ENCODE measurements around the gene AGBL1. TPM values are rescaled to one million over a fixed set of nuclear protein-coding genes. Genes with fewer than 3 reads are reported as not detected.

AGBL1 gene
- total RNA-seq, 1 experiment from 2014 or later: not detected

DNA sequence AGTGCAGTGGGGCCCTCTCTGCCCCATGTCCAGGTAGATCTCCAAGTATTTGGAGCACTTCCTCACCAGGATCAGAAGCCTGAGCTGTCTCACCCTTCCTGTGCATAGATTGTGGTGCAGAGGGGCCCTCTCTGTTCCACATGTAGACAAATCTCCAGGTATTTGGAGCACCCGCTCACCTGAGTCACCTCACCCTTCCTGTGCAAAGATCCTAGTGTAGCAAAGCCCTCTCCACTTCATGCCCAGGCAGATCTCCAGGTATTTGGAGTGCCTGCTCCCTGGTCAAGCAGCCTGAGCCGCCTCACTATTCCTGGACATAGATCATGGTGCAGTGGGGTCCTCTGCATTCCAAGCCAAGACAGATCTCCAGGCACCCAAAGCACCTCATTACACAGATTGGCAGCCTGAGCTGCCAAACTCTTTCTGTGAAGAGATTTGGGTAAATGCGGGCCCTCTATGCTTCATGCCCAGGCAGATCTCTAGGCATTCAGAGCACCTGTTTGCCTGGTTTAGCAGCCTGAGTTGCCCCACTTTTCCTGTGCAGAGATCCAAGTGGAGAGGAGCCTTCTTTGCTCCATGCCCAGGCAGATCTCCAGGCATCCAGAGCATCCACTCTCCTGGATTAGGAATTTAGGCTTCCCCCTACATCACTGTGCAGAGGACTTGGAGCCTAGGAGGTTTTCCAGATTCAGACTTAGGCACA is 249.8 kb downstream of the AGBL1 start:
- BruUV-seq (replicated peaks): no TSS peak
- no peaks in the 10 kb centered on the region for H3K36me3 ChIP-seq (ENCODE audit: low read depth)
- no peak overlapping the region for H3K4me2 ChIP-seq
- H3K4me3 ChIP-seq: no peak overlapping the region
- no peaks in the 10 kb centered on the region for H3K27me3 ChIP-seq (ENCODE audit: insufficient read depth, low read depth)
- no peaks in the 10 kb centered on the region for H3K79me2 ChIP-seq (ENCODE audit: low read depth)
- no peak overlapping the region for H3K27ac ChIP-seq
- intact Hi-C loops (cut with micrococcal nuclease; ENCODE audit: unreplicated experiment): no loop called here
- no peak for TF ChIP-seq EZH2 (IDR thresholded peaks at IDR 0.05; ENCODE audit: low read depth)
- TF ChIP-seq, protein P1, sequence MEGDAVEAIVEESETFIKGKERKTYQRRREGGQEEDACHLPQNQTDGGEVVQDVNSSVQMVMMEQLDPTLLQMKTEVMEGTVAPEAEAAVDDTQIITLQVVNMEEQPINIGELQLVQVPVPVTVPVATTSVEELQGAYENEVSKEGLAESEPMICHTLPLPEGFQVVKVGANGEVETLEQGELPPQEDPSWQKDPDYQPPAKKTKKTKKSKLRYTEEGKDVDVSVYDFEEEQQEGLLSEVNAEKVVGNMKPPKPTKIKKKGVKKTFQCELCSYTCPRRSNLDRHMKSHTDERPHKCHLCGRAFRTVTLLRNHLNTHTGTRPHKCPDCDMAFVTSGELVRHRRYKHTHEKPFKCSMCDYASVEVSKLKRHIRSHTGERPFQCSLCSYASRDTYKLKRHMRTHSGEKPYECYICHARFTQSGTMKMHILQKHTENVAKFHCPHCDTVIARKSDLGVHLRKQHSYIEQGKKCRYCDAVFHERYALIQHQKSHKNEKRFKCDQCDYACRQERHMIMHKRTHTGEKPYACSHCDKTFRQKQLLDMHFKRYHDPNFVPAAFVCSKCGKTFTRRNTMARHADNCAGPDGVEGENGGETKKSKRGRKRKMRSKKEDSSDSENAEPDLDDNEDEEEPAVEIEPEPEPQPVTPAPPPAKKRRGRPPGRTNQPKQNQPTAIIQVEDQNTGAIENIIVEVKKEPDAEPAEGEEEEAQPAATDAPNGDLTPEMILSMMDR (conservative IDR thresholded peaks at IDR 0.05): no peak
- DNase-seq: no peak
- ChIA-PET CTCF (interaction anchor here (0.6 kb wide), 1 partner anchor 476 kb away, joined by 32 read pairs; no protein-coding TSS in a partner anchor), POLR2A (ENCODE audit: unreplicated experiment) (no interaction called here)
- H3F3A ChIP-seq (ENCODE audit: insufficient read depth, low read depth): no peaks in the 10 kb centered on the region
- no peaks in the 10 kb centered on the region for H4K20me1 ChIP-seq (ENCODE audit: insufficient read depth)
- H3K9me2 ChIP-seq (ENCODE audit: insufficient read depth): no peaks in the 10 kb centered on the region
- H3K9me3 ChIP-seq (ENCODE audit: insufficient read depth, low read depth): no peaks in the 10 kb centered on the region
- no peaks in the 10 kb centered on the region for H3K4me1 ChIP-seq (replicated peaks; ENCODE audit: insufficient read depth)
- H2AFZ ChIP-seq: no peak overlapping the region

DNA sequence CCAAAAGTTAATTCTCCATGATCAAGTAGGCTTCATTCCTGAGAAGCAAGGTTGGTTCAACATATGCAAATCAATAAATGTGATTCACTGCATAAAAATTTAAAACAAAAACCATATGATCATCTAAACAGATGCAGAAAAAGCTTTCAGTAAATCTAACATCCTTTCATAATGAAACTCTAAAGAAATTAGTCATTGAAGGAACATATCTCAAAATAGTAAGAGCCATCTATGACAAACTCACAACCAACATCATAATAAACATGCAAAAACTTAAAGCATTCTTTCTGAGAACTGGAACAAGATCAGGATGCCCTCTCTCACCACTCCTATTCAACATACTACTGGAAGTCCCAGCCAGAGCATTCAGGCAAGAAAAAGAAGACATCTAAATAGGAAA is 254.1 kb downstream of the AGBL1 start:
- intact Hi-C loops (cut with micrococcal nuclease; ENCODE audit: unreplicated experiment): no loop called here
- no peaks in the 10 kb centered on the region for H3K4me1 ChIP-seq (replicated peaks; ENCODE audit: insufficient read depth)
- no peak overlapping the region for H3K27ac ChIP-seq
- H3K9me3 ChIP-seq (ENCODE audit: insufficient read depth, low read depth): no peaks in the 10 kb centered on the region
- DNase-seq: no peak
- 0 out of 2 replicates have a peak, but pooled peaks cover 5% of the 10 kb centered on the region for H3K27me3 ChIP-seq (ENCODE audit: insufficient read depth, low read depth)
- POLR2A ChIA-PET (ENCODE audit: unreplicated experiment): no interaction called here
- TF ChIP-seq, protein P1 (conservative IDR thresholded peaks at IDR 0.05): no peak
- TF ChIP-seq EZH2 (IDR thresholded peaks at IDR 0.05; ENCODE audit: low read depth): no peak
- H3K4me2 ChIP-seq: no peak overlapping the region
- BruUV-seq (replicated peaks): no TSS peak
- CTCF ChIA-PET: no interaction called here
- no peaks in the 10 kb centered on the region for H3K79me2 ChIP-seq (ENCODE audit: low read depth)
- H3K9me2 ChIP-seq (ENCODE audit: insufficient read depth): no peaks in the 10 kb centered on the region
- no peaks in the 10 kb centered on the region for H4K20me1 ChIP-seq (ENCODE audit: insufficient read depth)
- H3K36me3 ChIP-seq (ENCODE audit: low read depth): no peaks in the 10 kb centered on the region
- H2AFZ ChIP-seq: no peak overlapping the region
- H3K4me3 ChIP-seq: no peak overlapping the region
- no peaks in the 10 kb centered on the region for H3F3A ChIP-seq (ENCODE audit: insufficient read depth, low read depth)

DNA sequence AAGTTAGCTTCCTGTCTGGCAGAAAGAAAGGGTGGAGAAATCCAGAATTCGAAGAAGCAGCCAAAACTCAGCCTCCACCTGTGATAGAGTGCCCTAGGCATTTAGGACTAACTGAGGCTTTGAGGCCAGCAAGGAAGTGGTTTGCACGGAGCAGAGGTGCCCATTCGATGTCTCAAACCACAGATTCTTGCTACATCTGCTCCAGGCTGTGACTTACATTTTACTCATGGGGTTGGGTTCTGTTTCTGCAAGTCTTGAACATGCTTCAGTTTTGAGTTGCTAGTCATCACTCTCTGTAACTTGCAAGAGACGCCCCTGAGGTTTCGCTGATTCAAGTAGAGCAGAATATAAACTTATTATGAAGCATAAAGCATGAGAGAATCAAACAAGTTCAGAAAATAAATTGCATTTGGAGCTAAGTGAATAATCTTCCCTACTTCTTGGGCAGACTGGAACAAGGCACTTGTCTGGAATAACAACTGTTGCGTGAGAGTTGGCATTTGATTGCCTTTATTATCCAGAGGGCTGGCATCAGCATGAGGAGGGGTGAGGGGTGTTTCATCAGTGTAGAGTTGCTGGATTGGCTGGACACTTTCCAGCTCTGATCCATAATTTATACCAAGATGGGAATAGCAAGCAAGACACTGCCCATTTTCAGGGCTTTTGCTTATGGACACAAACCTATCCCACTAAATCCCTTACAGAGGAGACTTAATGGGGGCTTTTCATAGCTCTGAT is 256.5 kb downstream of the AGBL1 start:
- H3K9me3 ChIP-seq (ENCODE audit: insufficient read depth, low read depth): no peaks in the 10 kb centered on the region
- H2AFZ ChIP-seq: no peak overlapping the region
- no peaks in the 10 kb centered on the region for H3K79me2 ChIP-seq (ENCODE audit: low read depth)
- TF ChIP-seq EZH2 (IDR thresholded peaks at IDR 0.05; ENCODE audit: low read depth): no peak
- TF ChIP-seq, protein P1 (conservative IDR thresholded peaks at IDR 0.05): no peak
- no peak overlapping the region for H3K4me3 ChIP-seq
- no peak for DNase-seq
- 0 out of 2 replicates have a peak, but pooled peaks cover 7% of the 10 kb centered on the region for H3K27me3 ChIP-seq (ENCODE audit: insufficient read depth, low read depth)
- BruUV-seq (replicated peaks): no TSS peak
- no peaks in the 10 kb centered on the region for H3K36me3 ChIP-seq (ENCODE audit: low read depth)
- H3K9me2 ChIP-seq (ENCODE audit: insufficient read depth): no peaks in the 10 kb centered on the region
- no peaks in the 10 kb centered on the region for H3F3A ChIP-seq (ENCODE audit: insufficient read depth, low read depth)
- H4K20me1 ChIP-seq (ENCODE audit: insufficient read depth): no peaks in the 10 kb centered on the region
- ChIA-PET POLR2A (ENCODE audit: unreplicated experiment) (no interaction called here), CTCF (no interaction called here)
- intact Hi-C loops (cut with micrococcal nuclease; ENCODE audit: unreplicated experiment): no loop called here
- no peak overlapping the region for H3K27ac ChIP-seq
- H3K4me2 ChIP-seq: no peak overlapping the region
- no peaks in the 10 kb centered on the region for H3K4me1 ChIP-seq (replicated peaks; ENCODE audit: insufficient read depth)

Measured in PC-9 (cell line).